OCI-LY3 (cell line): ENCODE results near the gene DOCK9.

Experiments
- H2AFZ ChIP-seq: fragments of 200-600, 300-600 bp; shearing (Covaris generic); 2 replicates; pipeline ENCODE4 v1.6.0; 2014; ENCODE audit warnings: antibody characterized with exemption, low read depth, low read length
- H3K27ac ChIP-seq: fragments of 200-600, 300-600 bp; sonication (generic); 2 replicates; pipeline ENCODE4 v1.5.1; 2014; ENCODE audit warnings: mild to moderate bottlenecking, low read length, moderate library complexity, mixed read lengths
- H3K27me3 ChIP-seq: fragments of 200-600, 300-600 bp; sonication (generic); 2 replicates; pipeline ENCODE4 v1.6.1; 2014; ENCODE audit warnings: low read depth, low read length, mixed read lengths
- H3K36me3 ChIP-seq: fragments of 200-600, 300-600 bp; sonication (generic); replicated peaks from 2 replicates; pipeline ENCODE3; 2014; ENCODE audit warnings: low read depth, low read length, mixed read lengths
- H3K4me1 ChIP-seq: fragments of 300-600, 200-600 bp; sonication (generic); 2 replicates; pipeline ENCODE4 v1.6.1; 2014; ENCODE audit warnings: low read length, mixed read lengths
- H3K4me2 ChIP-seq: fragments of 200-600, 300-600 bp; sonication (generic); 2 replicates; pipeline ENCODE4 v1.6.1; 2014; ENCODE audit warnings: low read length, mixed read lengths
- H3K4me3 ChIP-seq: fragments of 300-600, 200-600 bp; sonication (generic); 2 replicates; pipeline ENCODE4 v1.5.1; 2014; ENCODE audit warnings: antibody characterized with exemption, mild to moderate bottlenecking, low read length, moderate library complexity
- H3K79me2 ChIP-seq: fragments of 300-600, 200-600 bp; shearing (Covaris generic); 2 replicates; pipeline ENCODE4 v1.6.1; 2014; ENCODE audit warnings: mild to moderate bottlenecking, low read length, mixed read lengths
- H3K9ac ChIP-seq: fragments of 300-600, 200-600 bp; shearing (Covaris generic); 2 replicates; pipeline ENCODE4 v1.6.0; 2014; ENCODE audit warnings: mild to moderate bottlenecking, low read length, moderate library complexity
- H3K9me3 ChIP-seq: fragments of 200-600, 300-600 bp; shearing (Covaris generic); 2 replicates; pipeline ENCODE4 v1.6.1; 2014; ENCODE audit warnings: low read length, mixed read lengths; ENCODE audit not compliant: insufficient read depth
- H4K20me1 ChIP-seq: fragments of 200-600, 300-600 bp; sonication (generic); 2 replicates; pipeline ENCODE4 v1.6.1; 2016; ENCODE audit warnings: low read length, mixed read lengths; ENCODE audit not compliant: insufficient read depth
- CTCF ChIP-seq: fragments of 200-600, 300-600 bp; sonication (generic); IDR thresholded peaks from 2 replicates; pipeline ENCODE4 v1.5.1; 2014; ENCODE audit warnings: antibody characterized with exemption, low read length, low read depth
- EZH2phosphoT487 ChIP-seq: fragments of 200-600 bp; shearing (Covaris generic); IDR thresholded peaks from 2 replicates; pipeline ENCODE4 v1.6.1; 2018; ENCODE audit warnings: antibody characterized with exemption, mixed run types, low read depth

Gene DOCK9

GRCh38 chr13:98981369-98982080 is 3.7 kb upstream of the DOCK9 start:
- Histone ChIP-seq H3K27ac (no peak overlapping the region), H4K20me1 (no peaks in the 10 kb centered on the region), H2AFZ (no peak overlapping the region), H3K4me1 (peaks cover 20% of the 10 kb centered on the region), H3K4me2 (no peak overlapping the region), H3K36me3 (no peaks in the 10 kb centered on the region), H3K9ac (no peak overlapping the region), H3K27me3 (peaks cover 4% of the 10 kb centered on the region; the same call in 1 of the 2 replicates), H3K9me3 (no peaks in the 10 kb centered on the region), H3K4me3 (no peak overlapping the region), H3K79me2 (no peaks in the 10 kb centered on the region)
- no peak for TF ChIP-seq EZH2phosphoT487
- TF ChIP-seq CTCF: no peak

- Histone ChIP-seq H3K4me2 (no peak overlapping the region), H3K4me3 (no peak overlapping the region), H3K9ac (no peak overlapping the region), H4K20me1 (no peaks in the 10 kb centered on the region), H3K9me3 (no peaks in the 10 kb centered on the region), H3K79me2 (no peaks in the 10 kb centered on the region), H3K27me3 (peaks cover 4% of the 10 kb centered on the region; the same call in 1 of the 2 replicates), H3K27ac (no peak overlapping the region), H3K4me1 (peaks cover 25% of the 10 kb centered on the region), H2AFZ (no peak overlapping the region), H3K36me3 (no peaks in the 10 kb centered on the region)
- TF ChIP-seq EZH2phosphoT487 (no peak), CTCF (no peak)
Measured at GRCh38 chr13:98979012-98979660, 1.3 kb upstream of the DOCK9 start.

GRCh38 chr13:98978280-98978679 is 416 bp upstream of the DOCK9 start:
- H3K27ac ChIP-seq: no peak overlapping the region
- no peak overlapping the region for H3K4me2 ChIP-seq
- TF ChIP-seq CTCF: no peak
- TF ChIP-seq EZH2phosphoT487: no peak
- no peaks in the 10 kb centered on the region for H3K36me3 ChIP-seq
- peaks cover 34% of the 10 kb centered on the region for H3K4me1 ChIP-seq
- H4K20me1 ChIP-seq: no peaks in the 10 kb centered on the region
- no peaks in the 10 kb centered on the region for H3K9me3 ChIP-seq
- peaks cover 4% of the 10 kb centered on the region; the same call in 1 of the 2 replicates for H3K27me3 ChIP-seq
- H2AFZ ChIP-seq: no peak overlapping the region
- no peaks in the 10 kb centered on the region for H3K79me2 ChIP-seq
- no peak overlapping the region for H3K4me3 ChIP-seq
- H3K9ac ChIP-seq: no peak overlapping the region

- no peak overlapping the region for H2AFZ ChIP-seq
Measured at GRCh38 chr13:98976941-98977340, 923 bp downstream of the DOCK9 start.

More at GRCh38 chr13:98976941-98977340, 923 bp downstream of the DOCK9 start:
- H3K4me2 ChIP-seq: no peak overlapping the region
- no peak overlapping the region for H3K27ac ChIP-seq
- H3K79me2 ChIP-seq: no peaks in the 10 kb centered on the region
- no peaks in the 10 kb centered on the region for H4K20me1 ChIP-seq
- peaks cover 34% of the 10 kb centered on the region for H3K4me1 ChIP-seq
- no peak overlapping the region for H3K9ac ChIP-seq
- no peak for TF ChIP-seq CTCF
- TF ChIP-seq EZH2phosphoT487: no peak
- H3K36me3 ChIP-seq: no peaks in the 10 kb centered on the region
- peaks cover 4% of the 10 kb centered on the region; the same call in 1 of the 2 replicates for H3K27me3 ChIP-seq
- no peaks in the 10 kb centered on the region for H3K9me3 ChIP-seq
- no peak overlapping the region for H3K4me3 ChIP-seq
